K562 (cell line): ENCODE results near the gene MED20. TPM values are rescaled to one million over a fixed set of nuclear protein-coding genes. Genes with fewer than 3 reads are reported as not detected.

Source experiments
- ATAC-seq: fragments of 200-7000 bp; cut with Tn5 transposase; 3 replicates; pipeline ENCODE4 v1.9.1; 2020; ENCODE audit warnings: moderate library complexity
- BruUV-seq: library from RNA; stranded (reverse); fragments of 400-500 nt; replicated peaks from 2 replicates; lab custom pipeline; 2021; lab: Mats Ljungman, UMichigan
- CTCF ChIA-PET: fragments of 300-600 bp; formaldehyde crosslinking; extraction: SDS; loops from one replicate; lab custom pipeline; 2021; ENCODE audit warnings: low intra/inter-chr PET ratio; lab: Yijun Ruan, JAX
- POLR2A ChIA-PET: fragments of 300-600, 350-650 bp; sonication (Branson Sonifier 250); formaldehyde crosslinking; extraction: SDS; loops from one replicate; lab custom pipeline; 2021; ENCODE audit warnings: antibody characterized with exemption, inconsistent platforms; lab: Yijun Ruan, JAX
- DNase-seq, 4 experiments: peaks; one replicate each; pipeline versions ENCODE4 v3.0.0 to v3.0.0-alpha.2; 2011 to 2018; ENCODE audit warnings: low spot score in 3 of 4, mixed read lengths in 3 of 4; ENCODE audit errors: extremely low read depth in 1 of 4
- FAIRE-seq: peaks from 2 replicates; lab custom pipeline; 2011; peaks lifted over from hg19 to GRCh38; lab: Jason Lieb, UNC
- H2AFZ ChIP-seq: 2 replicates; pipeline ENCODE4 v1.6.0; 2011; ENCODE audit warnings: low read depth, low read length, control low read depth, inconsistent platforms
- H3K27ac ChIP-seq: fragments of 200-600 bp; 3 replicates; pipeline ENCODE4 v1.8.0; 2011; ENCODE audit warnings: low read depth, mild to moderate bottlenecking, control low read depth, inconsistent platforms, low read length, moderate library complexity, mixed read lengths; ENCODE audit errors: extremely low read depth
- H3K27me3 ChIP-seq, 2 experiments: fragments of 300-600 bp in 1 of 2; 2 replicates in 1 of 2; 3 replicates in 1 of 2; pipeline versions ENCODE4 v1.6.0 to v1.8.0; 2011; ENCODE audit warnings: inconsistent platforms in 2 of 2, low read length in 2 of 2, mild to moderate bottlenecking in 1 of 2, mixed read lengths in 1 of 2, moderate library complexity in 1 of 2; ENCODE audit not compliant: control insufficient read depth in 2 of 2, insufficient read depth in 2 of 2
- H3K36me3 ChIP-seq: fragments of 300-600 bp; 3 replicates; pipeline ENCODE4 v1.8.0; 2011; ENCODE audit warnings: mild to moderate bottlenecking, low read length, inconsistent platforms; ENCODE audit not compliant: control insufficient read depth, insufficient read depth
- H3K4me1 ChIP-seq, 2 experiments: fragments of 200-600 bp in 1 of 2; replicated peaks in 1 of 2; 2 replicates in 1 of 2; 3 replicates in 1 of 2; pipeline versions ENCODE4 v1.5.1 to v1.8.0; 2011; ENCODE audit warnings: inconsistent platforms in 2 of 2, low read length in 2 of 2, mild to moderate bottlenecking in 1 of 2, mixed read lengths in 1 of 2, moderate library complexity in 1 of 2; ENCODE audit not compliant: control insufficient read depth in 2 of 2, insufficient read depth in 2 of 2
- H3K4me2 ChIP-seq: 2 replicates; pipeline ENCODE4 v1.6.1; 2011; ENCODE audit warnings: low read length, control low read depth, inconsistent platforms, mixed read lengths; ENCODE audit not compliant: insufficient read depth
- H3K4me3 ChIP-seq: fragments of 200-600 bp; sonication (generic), shearing (Covaris generic); 2 replicates; pipeline ENCODE4 v1.5.1; 2016; ENCODE audit warnings: control low read depth, inconsistent platforms
- H3K79me2 ChIP-seq: fragments of 200-600 bp; 3 replicates; pipeline ENCODE4 v1.8.0; 2011; ENCODE audit warnings: low read length, inconsistent platforms; ENCODE audit not compliant: control insufficient read depth, insufficient read depth
- H3K9ac ChIP-seq, 2 experiments: 2 replicates each; pipeline versions ENCODE4 v1.6.0 to v1.6.1; 2011; ENCODE audit warnings: low read depth in 2 of 2, low read length in 2 of 2, control low read depth in 1 of 2, inconsistent platforms in 1 of 2, mild to moderate bottlenecking in 1 of 2, mixed read lengths in 1 of 2; ENCODE audit not compliant: insufficient read depth in 1 of 2
- H3K9me1 ChIP-seq: one replicate; pipeline ENCODE4 v1.6.0; 2011; ENCODE audit warnings: inconsistent platforms, mild to moderate bottlenecking, low read length, moderate library complexity; ENCODE audit not compliant: control insufficient read depth, insufficient read depth
- H3K9me3 ChIP-seq: replicated peaks from 2 replicates; pipeline ENCODE4 v1.5.1; 2011; ENCODE audit warnings: low read depth, low read length, inconsistent platforms; ENCODE audit not compliant: control insufficient read depth, insufficient read depth
- H4K20me1 ChIP-seq: replicated peaks from 2 replicates; pipeline ENCODE4 v1.6.1; 2011; ENCODE audit warnings: low read length, inconsistent platforms, mixed read lengths; ENCODE audit not compliant: control insufficient read depth, insufficient read depth
- CEBPB ChIP-seq: fragments of 450-650 bp; IDR thresholded peaks from 2 replicates; pipeline ENCODE4 v1.6.1; 2016; ENCODE audit warnings: missing genetic modification characterization, missing compliant biosample characterization
- DPF2 ChIP-seq: fragments of 450-650 bp; IDR thresholded peaks from 2 replicates; pipeline ENCODE4 v1.6.1; 2016
- WGBS: fragments of 100-300 bp; shearing (Covaris generic); methylation state at CpG from one replicate; pipeline ENCODE4 v1.1.6; 2016; ENCODE audit warnings: low coverage, mixed read lengths; ENCODE audit not compliant: insufficient coverage; ENCODE audit errors: missing lambda C conversion rate; 5-methylcytosine and 5-hydroxymethylcytosine counted together
- in situ Hi-C: fragments of 300-500 bp; cut with MboI; formaldehyde crosslinking; loops from 4 replicates; pipeline ENCODE4 v1.15.0; 2018; ENCODE audit warnings: inconsistent platforms, mixed read lengths
- intact Hi-C: fragments of 100-400 bp; cut with micrococcal nuclease; formaldehyde crosslinking; loops from 2 replicates; pipeline ENCODE4 v1.14.2; 2022
- polyA plus RNA-seq, 8 experiments: library from polyadenylated mRNA; depleted of rRNA in 4 of 8; stranded (reverse) in 5 of 8; unstranded in 3 of 8; fragments of >200 nt; fragmentation: Nextera tagmentation in 2 of 8; fragmentation: Illumina TruSeq in 1 of 8; extraction: Ambion mirVana in 2 of 8; extraction: Trizol in 1 of 8; gene quantifications; 2 replicates each; pipeline versions ENCODE4 v1.2.1 to v1.2.3, GENCODE V29; 2011 to 2014; ENCODE audit warnings: inconsistent platforms in 1 of 8, missing spikeins in 1 of 8
- total RNA-seq, 7 experiments: library from RNA; depleted of rRNA in 6 of 7; stranded (reverse); fragments of >200 nt in 6 of 7; fragmentation: Illumina TruSeq in 2 of 7; extraction: Trizol in 2 of 7; gene quantifications; 2 replicates each; pipeline versions ENCODE4 v1.2.1 to v1.2.3, GENCODE V29; 2011 to 2021; ENCODE audit warnings: low replicate concordance in 1 of 7
- TF ChIP-seq, protein P1 (sequence below): fragments of 250-450 bp; sonication (Bioruptor Pico); IDR thresholded peaks from 2 replicates; pipeline ENCODE4 v1.4.0; 2020; ENCODE audit warnings: mild to moderate bottlenecking, moderate library complexity

Gene MED20
- total and polyA plus RNA-seq, 9 of the 15 experiments (the other 6 are each of a cell fraction or from before 2014, with no cell fraction given), result 27.3 to 80.9 (median 46.0) TPM

DNA sequence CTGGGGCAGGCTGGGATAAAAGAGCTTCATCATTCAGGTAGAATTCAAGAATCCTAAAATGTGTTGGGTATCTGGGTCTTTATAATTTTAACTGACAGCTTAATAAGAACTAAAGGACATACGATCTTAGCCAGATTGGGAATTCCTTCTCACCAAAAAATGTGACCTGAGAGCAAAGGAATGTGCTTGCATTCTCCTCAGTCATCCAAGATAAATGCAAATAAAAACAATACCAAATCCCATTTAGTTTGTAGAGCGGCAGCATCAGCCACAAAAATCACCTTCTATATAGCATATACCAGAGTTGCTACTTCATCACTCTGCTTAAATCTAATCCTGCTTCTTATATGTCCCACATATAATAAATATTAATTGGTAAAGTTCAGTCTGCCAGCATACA, 42.7 kb downstream of the MED20 start (continued):
- TF ChIP-seq, protein P1, sequence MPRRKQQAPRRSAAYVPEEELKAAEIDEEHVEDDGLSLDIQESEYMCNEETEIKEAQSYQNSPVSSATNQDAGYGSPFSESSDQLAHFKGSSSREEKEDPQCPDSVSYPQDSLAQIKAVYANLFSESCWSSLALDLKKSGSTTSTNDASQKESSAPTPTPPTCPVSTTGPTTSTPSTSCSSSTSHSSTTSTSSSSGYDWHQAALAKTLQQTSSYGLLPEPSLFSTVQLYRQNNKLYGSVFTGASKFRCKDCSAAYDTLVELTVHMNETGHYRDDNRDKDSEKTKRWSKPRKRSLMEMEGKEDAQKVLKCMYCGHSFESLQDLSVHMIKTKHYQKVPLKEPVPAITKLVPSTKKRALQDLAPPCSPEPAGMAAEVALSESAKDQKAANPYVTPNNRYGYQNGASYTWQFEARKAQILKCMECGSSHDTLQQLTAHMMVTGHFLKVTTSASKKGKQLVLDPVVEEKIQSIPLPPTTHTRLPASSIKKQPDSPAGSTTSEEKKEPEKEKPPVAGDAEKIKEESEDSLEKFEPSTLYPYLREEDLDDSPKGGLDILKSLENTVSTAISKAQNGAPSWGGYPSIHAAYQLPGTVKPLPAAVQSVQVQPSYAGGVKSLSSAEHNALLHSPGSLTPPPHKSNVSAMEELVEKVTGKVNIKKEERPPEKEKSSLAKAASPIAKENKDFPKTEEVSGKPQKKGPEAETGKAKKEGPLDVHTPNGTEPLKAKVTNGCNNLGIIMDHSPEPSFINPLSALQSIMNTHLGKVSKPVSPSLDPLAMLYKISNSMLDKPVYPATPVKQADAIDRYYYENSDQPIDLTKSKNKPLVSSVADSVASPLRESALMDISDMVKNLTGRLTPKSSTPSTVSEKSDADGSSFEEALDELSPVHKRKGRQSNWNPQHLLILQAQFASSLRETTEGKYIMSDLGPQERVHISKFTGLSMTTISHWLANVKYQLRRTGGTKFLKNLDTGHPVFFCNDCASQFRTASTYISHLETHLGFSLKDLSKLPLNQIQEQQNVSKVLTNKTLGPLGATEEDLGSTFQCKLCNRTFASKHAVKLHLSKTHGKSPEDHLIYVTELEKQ (CRISPR knock-in tag), result no peak

DNA sequence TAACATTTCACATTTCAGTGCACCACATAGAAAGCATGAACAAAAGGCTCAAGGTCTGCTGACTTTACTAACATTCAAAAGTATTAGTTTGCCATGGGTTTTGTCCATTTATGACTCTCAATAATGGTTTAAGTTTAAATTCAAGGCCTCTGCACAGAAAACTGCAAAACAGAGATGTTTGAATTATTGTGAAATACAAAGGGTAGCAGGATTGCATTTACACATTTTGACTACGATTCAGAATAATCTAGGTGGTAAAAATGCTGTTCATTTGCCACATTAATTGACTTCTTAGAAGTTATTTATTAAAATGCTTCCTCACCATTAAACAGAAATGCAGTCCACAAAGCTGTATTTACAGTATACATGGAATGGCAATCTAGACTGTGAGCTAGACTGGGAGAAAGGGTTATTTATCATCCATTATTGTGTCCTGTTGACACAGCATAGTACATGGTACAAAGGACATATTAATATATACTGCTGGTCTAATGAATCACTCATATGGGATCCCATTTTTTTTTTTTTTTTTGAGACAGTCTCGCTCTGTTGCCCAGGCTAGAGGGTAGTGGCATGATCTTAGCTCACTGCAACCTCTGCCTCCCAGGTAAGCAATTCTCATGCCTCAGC, 43.8 kb downstream of the MED20 start:
- no peaks in the 10 kb centered on the region for H4K20me1 ChIP-seq
- FAIRE-seq, result no peak
- H3K27me3 ChIP-seq, result no peaks in the 10 kb centered on the region
- H3K9ac ChIP-seq, result no peak overlapping the region
- H3K27ac ChIP-seq, result no peak overlapping the region
- ChIA-PET CTCF (no interaction called here), POLR2A (interaction anchor here (0.7 to 1.2 kb wide), 2 partner anchors 64 to 190 kb away, joined by 3 read pairs; no protein-coding TSS in a partner anchor)
- no peaks in the 10 kb centered on the region for H3K9me1 ChIP-seq
- no peak overlapping the region for H3K4me3 ChIP-seq
- no peaks in the 10 kb centered on the region; the same call in 2 of the 3 replicates for H3K36me3 ChIP-seq
- H3K9me3 ChIP-seq, result no peaks in the 10 kb centered on the region
- no peak overlapping the region for H2AFZ ChIP-seq
- in situ Hi-C loops (no loop called here), intact Hi-C loops (no loop called here)
- WGBS, result 62% methylated on average over 2 of the region's 2 CpGs
- ATAC-seq, result no peak
- no peaks in the 10 kb centered on the region for H3K79me2 ChIP-seq
- no peak for DNase-seq
- no peaks in the 10 kb centered on the region for H3K4me1 ChIP-seq
- no TSS peak for BruUV-seq
- no peak overlapping the region for H3K4me2 ChIP-seq
- TF ChIP-seq DPF2, result no peak
- TF ChIP-seq CEBPB (tag), result peak; percentile 56
- TF ChIP-seq, all 486 proteins: peak for 1
